HEK293T (cell line): ENCODE data around the gene OR10A6.

Experiments used
- BHLHE40 ChIP-seq: fragments of 450-650 bp; IDR thresholded peaks from 2 replicates; pipeline ENCODE4 v1.6.1; 2016; ENCODE audit warnings: mild to moderate bottlenecking, moderate library complexity, borderline replicate concordance
- CTBP1 ChIP-seq: fragments of 450-650 bp; IDR thresholded peaks from 2 replicates; pipeline ENCODE4 v1.6.1; 2016; ENCODE audit warnings: borderline replicate concordance
- ELF4 ChIP-seq: fragments of 450-650 bp; IDR thresholded peaks from 2 replicates; pipeline ENCODE4 v1.6.1; 2017; ENCODE audit warnings: antibody characterized with exemption
- FOXA1 ChIP-seq: fragments of 450-650 bp; IDR thresholded peaks from 2 replicates; pipeline ENCODE4 v1.6.1; 2016; ENCODE audit warnings: mild to moderate bottlenecking
- FOXK2 ChIP-seq: fragments of 450-650 bp; IDR thresholded peaks from 2 replicates; pipeline ENCODE4 v1.6.1; 2016; ENCODE audit warnings: mild to moderate bottlenecking
- HDGF ChIP-seq: fragments of 450-650 bp; IDR thresholded peaks from 2 replicates; pipeline ENCODE4 v1.6.1; 2017; ENCODE audit warnings: antibody characterized with exemption, borderline replicate concordance
- LEF1 ChIP-seq: fragments of 450-650 bp; IDR thresholded peaks from 2 replicates; pipeline ENCODE4 v1.6.1; 2017; ENCODE audit warnings: mild to moderate bottlenecking, borderline replicate concordance
- NFRKB ChIP-seq: fragments of 450-650 bp; IDR thresholded peaks from 2 replicates; pipeline ENCODE4 v1.6.1; 2016; ENCODE audit warnings: mild to moderate bottlenecking, moderate library complexity
- SP1 ChIP-seq: fragments of 450-650 bp; IDR thresholded peaks from 2 replicates; pipeline ENCODE4 v1.6.1; 2017
- SUZ12 ChIP-seq: fragments of 450-650 bp; IDR thresholded peaks from 2 replicates; pipeline ENCODE4 v1.6.1; 2016; ENCODE audit warnings: mild to moderate bottlenecking

DNA sequence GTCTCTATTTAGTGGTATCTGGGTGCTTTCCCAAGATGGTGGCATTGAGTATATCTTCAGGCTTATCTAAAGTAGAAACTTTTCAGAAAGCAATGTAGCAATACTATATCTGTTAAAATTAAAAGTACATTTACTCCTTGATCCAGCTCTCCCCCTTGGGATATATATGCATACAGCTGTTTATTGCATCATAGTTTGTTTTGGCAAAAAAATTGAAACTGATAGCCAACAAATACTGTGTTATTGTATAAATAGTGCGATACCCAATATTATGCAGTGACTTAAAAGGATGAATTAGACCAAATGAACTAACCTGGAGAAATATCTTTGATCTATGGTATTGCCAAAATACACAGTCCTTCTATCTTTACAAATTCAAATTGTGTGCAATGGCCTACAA lies 18.9 kb upstream of the OR10A6 start:
- TF ChIP-seq LEF1 (no peak), CTBP1 (no peak), NFRKB (no peak), SUZ12 (no peak), FOXA1 (no peak), BHLHE40 (no peak), SP1 (no peak), HDGF (no peak), FOXK2 (no peak), ELF4 (no peak)
